HepG2 (cell line): Measurements from ENCODE around the gene MAGED1. TPM values are rescaled to one million over a fixed set of nuclear protein-coding genes. Genes with fewer than 3 reads are reported as not detected.
A peak's percentile ranks its signal among the peaks of the same experiment; 100 is the strongest.

Experiments used
- CEBPG ChIP-seq: IDR thresholded peaks from 2 replicates; pipeline ENCODE4 v1.6.1; 2016
- FLYWCH1 ChIP-seq: sonication (generic); formaldehyde crosslinking; IDR thresholded peaks from 2 replicates; pipeline ENCODE4 v1.8.1; 2023; ENCODE audit warnings: mild to moderate bottlenecking, missing genetic modification reagents
- NCOR1 ChIP-seq: fragments of 200-600 bp; sonication (generic); IDR thresholded peaks from 2 replicates; pipeline ENCODE4 v1.7.0; 2017; ENCODE audit warnings: antibody characterized with exemption, low read length, borderline replicate concordance
- NFIB ChIP-seq: sonication (generic); formaldehyde crosslinking; IDR thresholded peaks from 2 replicates; pipeline ENCODE4 v1.9.0; 2021; ENCODE audit warnings: missing genetic modification reagents, mild to moderate bottlenecking, borderline replicate concordance
- NFKBIZ ChIP-seq: IDR thresholded peaks from 2 replicates; pipeline ENCODE4 v1.6.1; 2018; ENCODE audit warnings: missing genetic modification reagents, missing compliant biosample characterization
- PHF20 ChIP-seq: sonication (generic); formaldehyde crosslinking; IDR thresholded peaks from 2 replicates; pipeline ENCODE4 v1.5.0; 2020; ENCODE audit warnings: mild to moderate bottlenecking, missing genetic modification reagents
- POGZ ChIP-seq: sonication (generic); formaldehyde crosslinking; IDR thresholded peaks from 2 replicates; pipeline ENCODE4 v1.4.0; 2020; ENCODE audit warnings: mild to moderate bottlenecking, missing genetic modification reagents
- SALL1 ChIP-seq: sonication (generic); formaldehyde crosslinking; IDR thresholded peaks from 2 replicates; pipeline ENCODE4 v1.8.0; 2022; ENCODE audit warnings: mild to moderate bottlenecking, missing genetic modification reagents
- YEATS4 ChIP-seq: sonication (generic); formaldehyde crosslinking; IDR thresholded peaks from 2 replicates; pipeline ENCODE4 v1.4.0; 2020; ENCODE audit warnings: missing genetic modification reagents, borderline replicate concordance
- ZEB1 ChIP-seq: IDR thresholded peaks from 2 replicates; pipeline ENCODE4 v1.6.1; 2012; ENCODE audit warnings: mild to moderate bottlenecking, low read depth, inconsistent platforms; ENCODE audit not compliant: insufficient replicate concordance
- ZKSCAN8 ChIP-seq: IDR thresholded peaks from 2 replicates; pipeline ENCODE4 v1.6.1; 2016; ENCODE audit warnings: borderline replicate concordance, missing genetic modification reagents, missing compliant biosample characterization
- ZMAT3 ChIP-seq: sonication (generic); formaldehyde crosslinking; conservative IDR thresholded peaks from 2 replicates; pipeline ENCODE4 v1.7.0; 2021; ENCODE audit warnings: missing genetic modification reagents
- ZNF790 ChIP-seq: sonication (generic); formaldehyde crosslinking; IDR thresholded peaks from 2 replicates; pipeline ENCODE4 v1.8.0; 2022; ENCODE audit warnings: missing genetic modification reagents, mild to moderate bottlenecking, borderline replicate concordance
- polyA plus RNA-seq, 8 experiments: library from polyadenylated mRNA; depleted of rRNA in 3 of 8; stranded (reverse) in 7 of 8; unstranded in 1 of 8; fragments of >200 nt; fragmentation: Illumina TruSeq in 4 of 8; extraction: Trizol in 4 of 8; gene quantifications; 2 replicates each; pipeline versions ENCODE4 v1.2.1 to v1.2.3, GENCODE V29; 2011 to 2016; ENCODE audit warnings: low read depth in 4 of 8, missing spikeins in 1 of 8, mixed read lengths in 1 of 8; ENCODE audit not compliant: insufficient read depth in 1 of 8
- total RNA-seq, 5 experiments: library from RNA; depleted of rRNA; stranded (reverse); fragments of >200 nt; fragmentation: Illumina TruSeq; extraction: Trizol; gene quantifications; 2 replicates each; pipeline ENCODE4 v1.2.3, GENCODE V29; 2016; ENCODE audit warnings: low read depth in 1 of 5
- TF ChIP-seq, protein P1 (sequence below): sonication (generic); formaldehyde crosslinking; IDR thresholded peaks from 2 replicates; pipeline ENCODE4 v1.4.0; 2020; ENCODE audit warnings: missing genetic modification reagents, mild to moderate bottlenecking, borderline replicate concordance
- TF ChIP-seq, protein P2 (sequence below): IDR thresholded peaks from 2 replicates; pipeline ENCODE4 v1.6.1; 2016; ENCODE audit warnings: mild to moderate bottlenecking
- TF ChIP-seq, protein P3 (sequence below): sonication (generic); formaldehyde crosslinking; IDR thresholded peaks from 2 replicates; pipeline ENCODE4 v1.5.0; 2020; ENCODE audit warnings: mild to moderate bottlenecking, missing genetic modification reagents, borderline replicate concordance
- TF ChIP-seq, protein P4 (sequence below): sonication (generic); formaldehyde crosslinking; IDR thresholded peaks from 2 replicates; pipeline ENCODE4 v1.4.0; 2020; ENCODE audit warnings: missing genetic modification reagents, borderline replicate concordance
- TF ChIP-seq, protein P5 (sequence below): sonication (generic); formaldehyde crosslinking; IDR thresholded peaks from 2 replicates; pipeline ENCODE4 v1.8.0; 2022; ENCODE audit warnings: mild to moderate bottlenecking, missing genetic modification reagents; ENCODE audit not compliant: insufficient replicate concordance

MAGED1 gene
- total and polyA plus RNA-seq, 2 of the 13 experiments (the other 11 are each of a cell fraction or from before 2014, with no cell fraction given): 105 to 137 TPM

DNA sequence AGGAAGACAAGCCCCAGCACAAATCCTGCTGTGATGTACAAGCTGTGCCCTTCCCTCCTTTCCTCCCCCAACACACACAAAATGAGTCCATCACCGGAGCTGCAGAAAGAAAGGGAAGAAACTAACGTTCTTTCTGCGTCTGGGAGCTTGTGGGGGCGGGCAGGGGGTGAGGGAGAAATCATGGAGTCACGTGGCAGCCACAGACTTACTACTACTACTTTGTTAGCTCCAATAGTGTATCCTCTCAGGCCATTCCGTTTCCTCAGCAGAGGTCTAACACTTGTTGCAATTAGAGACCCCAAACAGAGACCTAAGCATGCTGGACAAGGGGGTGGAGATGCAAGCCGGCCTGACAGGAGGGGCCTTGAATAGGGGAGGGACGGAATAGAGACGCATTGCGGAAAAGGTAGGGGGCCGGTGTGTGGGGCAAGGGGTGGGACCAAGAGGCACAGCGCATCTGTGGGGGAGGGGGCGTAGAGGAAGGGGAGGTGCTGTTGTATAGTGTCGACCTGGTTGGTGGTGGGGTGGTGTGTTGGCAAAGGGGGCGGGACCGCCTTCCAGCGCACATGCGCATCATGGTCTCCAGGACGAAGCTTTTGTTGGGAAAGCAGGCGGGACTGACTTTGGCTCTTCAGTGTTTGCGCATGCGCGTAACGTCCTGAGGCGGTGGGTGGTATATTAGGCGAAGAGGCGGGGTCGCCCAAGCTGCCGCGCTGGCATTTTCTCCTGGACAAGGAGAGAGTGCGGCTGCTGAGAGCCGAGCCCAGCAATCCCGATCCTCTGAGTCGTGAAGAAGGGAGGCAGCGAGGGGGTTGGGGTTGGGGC lies at the start of gene MAGED1 (continued):
- no peak for TF ChIP-seq ZMAT3 (CRISPR knock-in tag)
- no peak for TF ChIP-seq NFKBIZ (CRISPR knock-in tag)
- TF ChIP-seq CEBPG (CRISPR knock-in tag): no peak
- TF ChIP-seq, protein P1, sequence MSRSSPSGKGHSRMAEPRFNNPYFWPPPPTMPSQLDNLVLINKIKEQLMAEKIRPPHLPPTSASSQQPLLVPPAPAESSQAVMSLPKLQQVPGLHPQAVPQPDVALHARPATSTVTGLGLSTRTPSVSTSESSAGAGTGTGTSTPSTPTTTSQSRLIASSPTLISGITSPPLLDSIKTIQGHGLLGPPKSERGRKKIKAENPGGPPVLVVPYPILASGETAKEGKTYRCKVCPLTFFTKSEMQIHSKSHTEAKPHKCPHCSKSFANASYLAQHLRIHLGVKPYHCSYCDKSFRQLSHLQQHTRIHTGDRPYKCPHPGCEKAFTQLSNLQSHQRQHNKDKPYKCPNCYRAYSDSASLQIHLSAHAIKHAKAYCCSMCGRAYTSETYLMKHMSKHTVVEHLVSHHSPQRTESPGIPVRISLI: no peak
- peak; percentile 36; the same call in 1 of the 2 replicates for TF ChIP-seq PHF20 (CRISPR knock-in tag)
- no peak for TF ChIP-seq POGZ (CRISPR knock-in tag)
- TF ChIP-seq NCOR1: no peak
- no peak for TF ChIP-seq ZNF790 (CRISPR knock-in tag)
- no peak for TF ChIP-seq FLYWCH1
- no peak for TF ChIP-seq ZEB1
- TF ChIP-seq, protein P2, sequence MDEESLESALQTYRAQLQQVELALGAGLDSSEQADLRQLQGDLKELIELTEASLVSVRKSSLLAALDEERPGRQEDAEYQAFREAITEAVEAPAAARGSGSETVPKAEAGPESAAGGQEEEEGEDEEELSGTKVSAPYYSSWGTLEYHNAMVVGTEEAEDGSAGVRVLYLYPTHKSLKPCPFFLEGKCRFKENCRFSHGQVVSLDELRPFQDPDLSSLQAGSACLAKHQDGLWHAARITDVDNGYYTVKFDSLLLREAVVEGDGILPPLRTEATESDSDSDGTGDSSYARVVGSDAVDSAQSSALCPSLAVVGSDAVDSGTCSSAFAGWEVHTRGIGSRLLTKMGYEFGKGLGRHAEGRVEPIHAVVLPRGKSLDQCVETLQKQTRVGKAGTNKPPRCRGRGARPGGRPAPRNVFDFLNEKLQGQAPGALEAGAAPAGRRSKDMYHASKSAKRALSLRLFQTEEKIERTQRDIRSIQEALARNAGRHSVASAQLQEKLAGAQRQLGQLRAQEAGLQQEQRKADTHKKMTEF (CRISPR knock-in tag): no peak
- TF ChIP-seq, protein P3, sequence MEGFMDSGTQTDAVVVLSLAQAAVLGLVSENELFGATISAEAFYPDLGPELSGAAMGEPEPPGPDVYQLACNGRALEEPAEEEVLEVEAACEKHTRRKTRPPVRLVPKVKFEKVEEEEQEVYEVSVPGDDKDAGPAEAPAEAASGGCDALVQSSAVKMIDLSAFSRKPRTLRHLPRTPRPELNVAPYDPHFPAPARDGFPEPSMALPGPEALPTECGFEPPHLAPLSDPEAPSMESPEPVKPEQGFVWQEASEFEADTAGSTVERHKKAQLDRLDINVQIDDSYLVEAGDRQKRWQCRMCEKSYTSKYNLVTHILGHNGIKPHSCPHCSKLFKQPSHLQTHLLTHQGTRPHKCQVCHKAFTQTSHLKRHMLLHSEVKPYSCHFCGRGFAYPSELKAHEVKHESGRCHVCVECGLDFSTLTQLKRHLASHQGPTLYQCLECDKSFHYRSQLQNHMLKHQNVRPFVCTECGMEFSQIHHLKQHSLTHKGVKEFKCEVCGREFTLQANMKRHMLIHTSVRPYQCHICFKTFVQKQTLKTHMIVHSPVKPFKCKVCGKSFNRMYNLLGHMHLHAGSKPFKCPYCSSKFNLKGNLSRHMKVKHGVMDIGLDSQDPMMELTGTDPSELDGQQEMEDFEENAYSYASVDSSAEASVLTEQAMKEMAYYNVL (CRISPR knock-in tag): no peak
- TF ChIP-seq SALL1 (CRISPR knock-in tag): peak; percentile 46; the same call in 1 of the 2 replicates
- TF ChIP-seq YEATS4 (CRISPR knock-in tag): peak; percentile 59; the same call in 1 of the 2 replicates
- TF ChIP-seq, protein P4, sequence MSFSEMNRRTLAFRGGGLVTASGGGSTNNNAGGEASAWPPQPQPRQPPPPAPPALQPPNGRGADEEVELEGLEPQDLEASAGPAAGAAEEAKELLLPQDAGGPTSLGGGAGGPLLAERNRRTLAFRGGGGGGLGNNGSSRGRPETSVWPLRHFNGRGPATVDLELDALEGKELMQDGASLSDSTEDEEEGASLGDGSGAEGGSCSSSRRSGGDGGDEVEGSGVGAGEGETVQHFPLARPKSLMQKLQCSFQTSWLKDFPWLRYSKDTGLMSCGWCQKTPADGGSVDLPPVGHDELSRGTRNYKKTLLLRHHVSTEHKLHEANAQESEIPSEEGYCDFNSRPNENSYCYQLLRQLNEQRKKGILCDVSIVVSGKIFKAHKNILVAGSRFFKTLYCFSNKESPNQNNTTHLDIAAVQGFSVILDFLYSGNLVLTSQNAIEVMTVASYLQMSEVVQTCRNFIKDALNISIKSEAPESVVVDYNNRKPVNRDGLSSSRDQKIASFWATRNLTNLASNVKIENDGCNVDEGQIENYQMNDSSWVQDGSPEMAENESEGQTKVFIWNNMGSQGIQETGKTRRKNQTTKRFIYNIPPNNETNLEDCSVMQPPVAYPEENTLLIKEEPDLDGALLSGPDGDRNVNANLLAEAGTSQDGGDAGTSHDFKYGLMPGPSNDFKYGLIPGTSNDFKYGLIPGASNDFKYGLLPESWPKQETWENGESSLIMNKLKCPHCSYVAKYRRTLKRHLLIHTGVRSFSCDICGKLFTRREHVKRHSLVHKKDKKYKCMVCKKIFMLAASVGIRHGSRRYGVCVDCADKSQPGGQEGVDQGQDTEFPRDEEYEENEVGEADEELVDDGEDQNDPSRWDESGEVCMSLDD (CRISPR knock-in tag): no peak
- TF ChIP-seq, protein P5, sequence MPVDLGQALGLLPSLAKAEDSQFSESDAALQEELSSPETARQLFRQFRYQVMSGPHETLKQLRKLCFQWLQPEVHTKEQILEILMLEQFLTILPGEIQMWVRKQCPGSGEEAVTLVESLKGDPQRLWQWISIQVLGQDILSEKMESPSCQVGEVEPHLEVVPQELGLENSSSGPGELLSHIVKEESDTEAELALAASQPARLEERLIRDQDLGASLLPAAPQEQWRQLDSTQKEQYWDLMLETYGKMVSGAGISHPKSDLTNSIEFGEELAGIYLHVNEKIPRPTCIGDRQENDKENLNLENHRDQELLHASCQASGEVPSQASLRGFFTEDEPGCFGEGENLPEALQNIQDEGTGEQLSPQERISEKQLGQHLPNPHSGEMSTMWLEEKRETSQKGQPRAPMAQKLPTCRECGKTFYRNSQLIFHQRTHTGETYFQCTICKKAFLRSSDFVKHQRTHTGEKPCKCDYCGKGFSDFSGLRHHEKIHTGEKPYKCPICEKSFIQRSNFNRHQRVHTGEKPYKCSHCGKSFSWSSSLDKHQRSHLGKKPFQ (CRISPR knock-in tag): no peak
- no peak for TF ChIP-seq ZKSCAN8
- no peak for TF ChIP-seq NFIB
